K562 (cell line): ENCODE measurements around the gene FREM3. TPM values are rescaled to one million over a fixed set of nuclear protein-coding genes. Genes with fewer than 3 reads are reported as not detected.

Experiments
- ARID1B ChIP-seq: fragments of 450-650 bp; IDR thresholded peaks from 2 replicates; pipeline ENCODE4 v1.6.1; 2016; ENCODE audit warnings: antibody characterized with exemption, mild to moderate bottlenecking, inconsistent platforms
- SRF ChIP-seq, 2 experiments: fragments of 250-450, 450-650 bp in 1 of 2; sonication (Bioruptor Pico) in 1 of 2; sonication (generic) in 1 of 2; formaldehyde crosslinking; IDR thresholded peaks; 2 replicates each; pipeline versions ENCODE4 v1.5.0 to v1.5.1; 2020 to 2022; ENCODE audit warnings: mild to moderate bottlenecking in 1 of 2, missing genetic modification reagents in 1 of 2
- TCF3 ChIP-seq: sonication (generic); formaldehyde crosslinking; IDR thresholded peaks from 2 replicates; pipeline ENCODE4 v1.4.0; 2020; ENCODE audit warnings: mild to moderate bottlenecking, missing genetic modification reagents
- TEAD4 ChIP-seq, 2 experiments: sonication (generic) in 1 of 2; formaldehyde crosslinking in 1 of 2; IDR thresholded peaks; 2 replicates each; pipeline versions ENCODE4 v1.6.1 to v1.8.0; 2012 to 2022; ENCODE audit warnings: borderline replicate concordance in 1 of 2, inconsistent platforms in 1 of 2, low read length in 1 of 2, mild to moderate bottlenecking in 1 of 2, missing genetic modification reagents in 1 of 2
- TRIM24 ChIP-seq, 2 experiments: fragments of 450-650 bp; IDR thresholded peaks; 2 replicates each; pipeline ENCODE4 v1.6.1; 2016
- ZNF384 ChIP-seq: IDR thresholded peaks from 2 replicates; pipeline ENCODE4 v1.6.1; 2012; ENCODE audit warnings: low read depth, low read length, improper control_type of control experiment
- polyA plus RNA-seq, 8 experiments: library from polyadenylated mRNA; depleted of rRNA in 4 of 8; stranded (reverse) in 5 of 8; unstranded in 3 of 8; fragments of >200 nt; fragmentation: Nextera tagmentation in 2 of 8; fragmentation: Illumina TruSeq in 1 of 8; extraction: Ambion mirVana in 2 of 8; extraction: Trizol in 1 of 8; gene quantifications; 2 replicates each; pipeline versions ENCODE4 v1.2.1 to v1.2.3, GENCODE V29; 2011 to 2014; ENCODE audit warnings: inconsistent platforms in 1 of 8, missing spikeins in 1 of 8
- total RNA-seq, 7 experiments: library from RNA; depleted of rRNA in 6 of 7; stranded (reverse); fragments of >200 nt in 6 of 7; fragmentation: Illumina TruSeq in 2 of 7; extraction: Trizol in 2 of 7; gene quantifications; 2 replicates each; pipeline versions ENCODE4 v1.2.1 to v1.2.3, GENCODE V29; 2011 to 2021; ENCODE audit warnings: low replicate concordance in 1 of 7
- TF ChIP-seq, protein P1 (sequence below): sonication (generic); formaldehyde crosslinking; IDR thresholded peaks from 2 replicates; pipeline ENCODE4 v1.8.1; 2023; ENCODE audit warnings: mild to moderate bottlenecking, missing genetic modification reagents
- TF ChIP-seq, protein P2 (sequence below): fragments of 250-450 bp; sonication (Bioruptor Pico); IDR thresholded peaks from 2 replicates; pipeline ENCODE4 v1.5.0; 2022; ENCODE audit warnings: mild to moderate bottlenecking

The FREM3 gene
- total and polyA plus RNA-seq, 9 of the 15 experiments (the other 6 are each of a cell fraction or from before 2014, with no cell fraction given), result not detected

DNA sequence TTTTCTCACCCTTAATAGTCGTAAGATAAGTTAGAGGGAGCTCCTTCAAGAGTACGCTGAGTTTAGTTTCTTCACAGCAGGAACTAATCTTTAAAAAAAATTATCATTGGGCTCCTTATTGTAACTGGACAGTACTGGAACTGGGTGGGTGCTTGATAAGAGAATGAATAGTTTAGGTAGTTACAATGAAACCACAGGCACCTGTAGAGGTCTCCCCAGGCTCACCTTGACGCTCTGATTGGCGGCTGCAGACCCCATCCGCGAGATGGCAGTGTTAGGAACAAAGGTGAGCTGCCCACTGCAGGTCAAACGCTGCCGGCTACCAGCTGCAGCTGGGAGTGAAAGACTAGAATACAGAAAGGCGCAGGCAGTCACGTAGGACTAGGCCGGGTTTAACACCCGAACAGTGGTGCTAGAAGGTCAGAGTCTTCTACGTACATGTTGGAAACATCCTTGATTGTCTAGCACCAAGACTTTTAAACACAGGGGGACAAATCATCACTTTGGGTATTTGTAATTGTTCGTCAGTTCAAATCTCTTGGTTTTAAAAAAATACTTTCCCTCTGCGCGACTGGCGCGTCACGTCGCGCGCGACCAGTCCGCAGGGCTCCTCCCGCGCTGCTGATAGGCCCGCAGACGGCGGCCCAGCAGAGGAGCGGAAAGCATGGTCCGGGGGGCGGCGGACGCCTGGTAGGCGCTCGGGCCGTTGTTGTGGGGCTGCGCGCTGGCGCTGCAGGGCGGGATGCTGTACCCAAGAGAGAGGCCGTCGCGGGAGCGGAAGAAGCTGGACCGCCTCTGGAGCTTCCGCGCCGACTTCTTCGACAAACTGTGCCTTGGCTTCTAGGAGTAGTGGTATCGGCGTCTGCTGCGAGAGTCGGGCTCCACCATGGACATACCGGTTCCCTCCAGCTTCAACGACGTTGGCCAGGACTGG lies 141.4 kb downstream of the FREM3 start (continued):
- peak; percentile 34 for TF ChIP-seq TEAD4 (IDR thresholded peaks at IDR 0.05; ENCODE audit: low read length)
- TF ChIP-seq TEAD4 (CRISPR knock-in tag; IDR thresholded peaks at IDR 0.05; ENCODE audit: borderline replicate concordance), result no peak
- no peak for TF ChIP-seq SRF (CRISPR knock-in tag; IDR thresholded peaks at IDR 0.05)
- TF ChIP-seq, protein P1, sequence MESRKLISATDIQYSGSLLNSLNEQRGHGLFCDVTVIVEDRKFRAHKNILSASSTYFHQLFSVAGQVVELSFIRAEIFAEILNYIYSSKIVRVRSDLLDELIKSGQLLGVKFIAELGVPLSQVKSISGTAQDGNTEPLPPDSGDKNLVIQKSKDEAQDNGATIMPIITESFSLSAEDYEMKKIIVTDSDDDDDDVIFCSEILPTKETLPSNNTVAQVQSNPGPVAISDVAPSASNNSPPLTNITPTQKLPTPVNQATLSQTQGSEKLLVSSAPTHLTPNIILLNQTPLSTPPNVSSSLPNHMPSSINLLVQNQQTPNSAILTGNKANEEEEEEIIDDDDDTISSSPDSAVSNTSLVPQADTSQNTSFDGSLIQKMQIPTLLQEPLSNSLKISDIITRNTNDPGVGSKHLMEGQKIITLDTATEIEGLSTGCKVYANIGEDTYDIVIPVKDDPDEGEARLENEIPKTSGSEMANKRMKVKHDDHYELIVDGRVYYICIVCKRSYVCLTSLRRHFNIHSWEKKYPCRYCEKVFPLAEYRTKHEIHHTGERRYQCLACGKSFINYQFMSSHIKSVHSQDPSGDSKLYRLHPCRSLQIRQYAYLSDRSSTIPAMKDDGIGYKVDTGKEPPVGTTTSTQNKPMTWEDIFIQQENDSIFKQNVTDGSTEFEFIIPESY (CRISPR knock-in tag), result peak; percentile 68
- peak; percentile 44 for TF ChIP-seq TCF3 (CRISPR knock-in tag)
- TF ChIP-seq, protein P2, sequence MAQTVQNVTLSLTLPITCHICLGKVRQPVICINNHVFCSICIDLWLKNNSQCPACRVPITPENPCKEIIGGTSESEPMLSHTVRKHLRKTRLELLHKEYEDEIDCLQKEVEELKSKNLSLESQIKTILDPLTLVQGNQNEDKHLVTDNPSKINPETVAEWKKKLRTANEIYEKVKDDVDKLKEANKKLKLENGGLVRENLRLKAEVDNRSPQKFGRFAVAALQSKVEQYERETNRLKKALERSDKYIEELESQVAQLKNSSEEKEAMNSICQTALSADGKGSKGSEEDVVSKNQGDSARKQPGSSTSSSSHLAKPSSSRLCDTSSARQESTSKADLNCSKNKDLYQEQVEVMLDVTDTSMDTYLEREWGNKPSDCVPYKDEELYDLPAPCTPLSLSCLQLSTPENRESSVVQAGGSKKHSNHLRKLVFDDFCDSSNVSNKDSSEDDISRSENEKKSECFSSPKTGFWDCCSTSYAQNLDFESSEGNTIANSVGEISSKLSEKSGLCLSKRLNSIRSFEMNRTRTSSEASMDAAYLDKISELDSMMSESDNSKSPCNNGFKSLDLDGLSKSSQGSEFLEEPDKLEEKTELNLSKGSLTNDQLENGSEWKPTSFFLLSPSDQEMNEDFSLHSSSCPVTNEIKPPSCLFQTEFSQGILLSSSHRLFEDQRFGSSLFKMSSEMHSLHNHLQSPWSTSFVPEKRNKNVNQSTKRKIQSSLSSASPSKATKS (CRISPR knock-in tag), result no peak
- TF ChIP-seq ARID1B, result peak; percentile 52
- TF ChIP-seq ZNF384, result peak; percentile 63; the same call in 1 of the 2 replicates
- TF ChIP-seq TRIM24 (IDR thresholded peaks at IDR 0.05), result peak in 1 of 2 experiments; percentile 41; a peak in 1 of 4 replicates
